LoVo (cell line): ENCODE data around the gene SCN9A.
A peak's percentile ranks its signal among the peaks of the same experiment; 100 is the strongest.
"Not testable (repeated sequence)": the region's sequence is repeated elsewhere in the genome, so short reads cannot be mapped to it uniquely, and the experiment has no call there.

Experiments used
- DNase-seq: peaks from one replicate; pipeline ENCODE4 v3.0.0-alpha.2; 2016; ENCODE audit warnings: low spot score

Gene SCN9A

DNA sequence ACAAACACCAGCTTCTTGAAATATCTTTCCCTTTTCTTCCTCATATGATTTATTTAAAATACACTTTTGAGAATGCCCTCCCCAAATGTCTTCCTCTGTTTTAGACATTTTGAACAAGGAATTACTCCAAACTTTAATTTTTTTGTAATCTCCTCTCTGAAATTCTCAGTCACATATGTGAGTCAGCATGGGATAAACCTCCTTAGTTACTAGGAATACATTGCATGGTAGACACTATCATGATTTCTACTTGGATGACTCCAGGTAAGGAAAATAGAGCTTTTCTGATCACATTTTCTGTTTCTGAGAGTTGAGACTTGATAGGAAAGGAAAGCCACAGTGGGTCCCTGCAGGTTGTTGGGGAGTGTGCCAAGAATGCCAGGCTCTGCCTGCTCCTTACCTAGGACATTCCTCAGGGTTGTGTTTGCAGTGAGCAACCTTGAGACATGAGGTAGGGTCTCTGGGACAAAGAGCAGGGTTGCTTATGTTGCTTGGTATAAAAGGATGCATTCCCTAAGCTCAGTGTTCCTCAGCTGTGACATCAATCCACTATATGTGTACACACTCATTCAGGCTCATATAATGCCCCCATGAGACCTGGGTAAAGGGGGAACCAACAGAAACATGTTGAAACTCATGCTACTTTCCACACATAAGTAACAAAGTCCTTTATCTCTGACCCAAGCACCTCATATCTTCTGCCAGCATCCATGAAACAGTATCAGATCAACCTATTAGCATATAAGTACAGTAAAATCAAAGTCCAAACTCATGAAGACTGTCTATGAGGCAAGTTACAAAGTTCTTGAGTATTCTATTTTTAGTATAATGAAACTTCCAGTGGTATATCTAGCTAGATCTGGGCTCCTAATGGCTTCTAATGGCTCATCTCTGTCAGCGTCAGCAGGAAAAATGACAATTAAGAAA is 135.1 kb downstream of the SCN9A start:
- no peak for DNase-seq

- no peak for DNase-seq
Measured at GRCh38 chr2:166239548-166239947, 136.2 kb downstream of the SCN9A start.

DNA sequence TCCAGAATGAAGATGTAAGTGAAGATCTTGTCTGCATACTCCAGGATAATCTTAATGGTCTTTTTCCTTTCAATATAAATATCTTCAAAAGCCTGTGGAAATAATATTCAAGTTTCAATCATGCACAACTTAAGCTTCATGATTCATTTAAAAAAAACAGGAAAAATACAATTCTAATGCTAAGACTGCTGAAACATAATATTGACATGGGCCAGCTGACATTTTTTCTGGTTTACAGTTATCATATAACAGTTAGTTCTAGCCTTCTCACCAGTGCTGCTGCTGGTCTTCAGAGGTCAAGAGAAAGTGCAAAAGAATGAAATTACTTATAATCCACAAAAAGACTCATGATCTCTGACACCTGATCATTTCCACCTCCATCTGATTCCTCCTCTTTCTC is 137.6 kb downstream of the SCN9A start:
- DNase-seq: no peak

DNA sequence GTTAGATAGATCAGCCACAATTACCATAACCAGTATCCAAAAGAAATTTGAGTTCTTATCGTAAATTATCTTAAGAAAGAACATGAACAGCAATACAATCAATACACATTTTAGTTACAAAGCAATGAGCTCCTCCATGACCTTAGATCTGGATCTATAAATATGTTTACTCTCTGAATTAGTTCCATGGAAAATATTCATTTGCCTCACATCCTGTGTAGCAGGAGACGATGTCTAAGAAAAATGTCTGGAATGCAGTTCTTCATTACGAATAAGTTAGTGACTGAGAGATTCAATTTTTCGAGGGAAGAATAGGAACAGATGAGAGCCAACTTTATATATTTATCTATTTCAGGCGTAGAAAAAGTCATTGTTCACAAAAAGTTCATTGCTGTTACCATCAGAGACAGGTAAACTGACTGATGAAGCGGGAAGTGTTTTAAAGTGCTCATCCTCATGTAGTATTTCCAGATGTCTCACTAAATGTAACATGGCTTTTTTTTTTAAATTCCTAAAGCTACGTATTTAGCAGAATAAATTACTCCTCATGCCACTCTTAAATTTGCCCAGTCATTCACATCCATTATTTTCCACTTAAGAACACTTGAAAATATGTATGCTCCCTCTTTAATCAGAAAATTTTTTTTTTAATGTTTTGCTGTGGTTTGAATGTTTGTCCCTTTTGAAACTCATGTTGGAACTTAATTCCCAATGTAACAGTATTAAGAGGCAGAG is 141.5 kb downstream of the SCN9A start:
- DNase-seq: no peak

DNA sequence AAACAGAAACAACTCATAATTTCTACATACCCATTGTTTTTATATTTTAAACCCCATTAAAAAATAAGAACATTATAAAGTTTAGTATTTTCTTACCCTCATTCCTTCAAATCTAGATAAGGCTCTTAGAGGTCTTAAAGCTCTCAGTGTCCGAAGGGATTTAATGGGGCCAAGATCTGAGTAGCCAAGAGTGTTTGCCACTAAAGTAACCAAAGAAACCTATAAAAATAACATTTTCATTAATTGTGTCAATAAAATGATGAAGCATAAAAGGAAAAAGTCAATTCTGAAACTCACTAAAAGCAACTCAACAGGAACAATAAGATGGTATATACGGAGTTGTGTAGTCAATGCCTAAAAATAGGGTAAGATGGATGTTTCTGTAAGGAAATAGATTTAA is 142.5 kb downstream of the SCN9A start:
- DNase-seq: no peak

GRCh38 chr2:166230724-166231070 is 145.0 kb downstream of the SCN9A start:
- no peak for DNase-seq

GRCh38 chr2:166230024-166230723 is 145.6 kb downstream of the SCN9A start:
- no peak for DNase-seq

DNA sequence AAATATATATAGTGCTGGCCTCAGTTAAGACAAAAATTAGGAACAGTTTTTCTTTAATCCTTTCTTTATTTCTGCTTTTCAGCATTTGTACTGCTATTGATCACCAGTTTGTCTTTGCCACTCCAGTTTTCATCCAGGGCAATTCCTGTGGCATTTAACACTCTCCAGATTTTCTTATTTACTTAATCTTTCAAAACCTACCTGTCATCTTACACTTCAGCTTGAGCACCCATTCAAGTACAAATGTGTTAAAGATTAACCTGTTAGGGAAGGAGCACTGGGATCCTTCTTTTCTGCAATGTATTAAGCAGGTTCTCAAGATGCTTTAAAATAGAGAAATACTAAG is 146.1 kb downstream of the SCN9A start:
- DNase-seq: peak; percentile 6

- DNase-seq: no peak
Measured at GRCh38 chr2:166224197-166224596, 151.5 kb downstream of the SCN9A start.

DNA sequence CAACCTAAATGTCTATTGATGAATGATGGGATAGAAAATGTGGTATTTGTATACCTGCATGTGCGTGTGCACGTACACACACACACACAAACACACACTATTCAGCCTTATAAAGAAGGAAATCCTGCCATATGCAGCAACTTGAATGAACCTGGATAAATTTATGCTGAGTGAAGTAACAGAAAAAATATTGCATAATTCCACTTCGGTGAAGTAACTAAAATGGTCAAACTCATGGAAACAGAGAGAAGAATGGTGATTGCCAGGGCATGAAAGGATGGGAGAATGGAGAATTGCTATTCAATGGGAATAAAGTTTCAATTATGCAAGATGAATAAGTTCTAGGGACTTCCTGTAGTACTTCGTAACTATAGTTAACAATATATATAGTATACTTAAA is 152.4 kb downstream of the SCN9A start:
- DNase-seq: no peak

DNA sequence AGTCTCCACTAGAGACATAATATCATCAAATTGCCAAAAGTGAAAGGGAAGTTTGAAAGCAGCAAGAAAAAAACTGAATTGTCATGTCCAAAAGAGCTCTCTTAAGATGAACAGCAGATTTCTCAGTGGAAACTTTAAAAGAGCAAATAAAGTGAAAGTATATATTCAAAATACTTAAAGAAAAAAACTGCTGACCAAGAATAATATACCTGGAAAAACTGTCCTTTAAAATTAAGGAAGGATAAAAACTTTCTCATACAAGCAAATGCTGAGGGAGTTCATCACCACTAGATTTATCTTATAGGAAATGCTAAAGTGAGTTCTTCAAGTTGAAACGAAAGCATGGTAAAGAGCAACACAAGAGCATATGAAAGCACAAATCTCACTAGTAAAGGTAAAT is 164.7 kb downstream of the SCN9A start:
- DNase-seq: no peak

DNA sequence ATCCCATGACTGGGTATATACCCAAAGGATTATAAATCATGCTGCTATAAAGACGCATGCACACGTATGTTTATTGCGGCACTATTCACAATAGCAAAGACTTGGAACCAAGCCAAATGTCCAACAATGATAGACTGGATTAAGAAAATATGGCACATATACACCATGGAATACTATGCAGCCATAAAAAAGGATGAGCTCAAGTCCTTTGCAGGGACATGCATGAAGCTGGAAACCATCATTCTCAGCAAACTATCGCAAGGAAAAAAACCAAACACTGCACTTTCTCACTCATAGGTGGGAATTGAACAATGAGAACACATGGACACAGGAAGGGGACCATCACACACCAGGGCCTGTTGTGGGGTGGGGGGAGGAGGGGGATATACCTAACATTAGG is 165.8 kb downstream of the SCN9A start:
- DNase-seq: not testable (repeated sequence)

GRCh38 chr2:166209367-166209766 is 166.4 kb downstream of the SCN9A start:
- not testable (repeated sequence) for DNase-seq

DNA sequence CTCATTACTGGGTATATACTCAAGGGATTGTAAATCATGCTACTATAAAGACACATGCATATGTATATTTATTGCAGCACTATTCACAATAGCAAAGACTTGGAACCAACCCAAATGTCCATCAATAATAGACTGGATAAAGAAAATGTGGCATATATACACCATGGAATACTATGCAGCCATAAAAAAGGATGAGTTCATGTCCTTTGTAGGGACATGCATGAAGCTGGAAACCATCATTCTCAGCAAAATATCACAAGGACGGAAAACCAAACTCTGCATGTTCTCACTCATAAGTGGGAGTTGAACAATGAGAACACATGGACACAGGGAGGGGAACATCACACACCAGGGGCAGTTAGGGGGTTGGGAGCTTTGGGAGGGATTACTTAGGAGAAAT is 169.6 kb downstream of the SCN9A start:
- not testable (repeated sequence) for DNase-seq

- DNase-seq: no peak
Measured at GRCh38 chr2:166202778-166203177, 173.0 kb downstream of the SCN9A start.

- DNase-seq: no peak
Measured at GRCh38 chr2:166197446-166197845, 178.3 kb downstream of the SCN9A start.

GRCh38 chr2:166193407-166193806 is 182.3 kb downstream of the SCN9A start:
- no peak for DNase-seq

DNA sequence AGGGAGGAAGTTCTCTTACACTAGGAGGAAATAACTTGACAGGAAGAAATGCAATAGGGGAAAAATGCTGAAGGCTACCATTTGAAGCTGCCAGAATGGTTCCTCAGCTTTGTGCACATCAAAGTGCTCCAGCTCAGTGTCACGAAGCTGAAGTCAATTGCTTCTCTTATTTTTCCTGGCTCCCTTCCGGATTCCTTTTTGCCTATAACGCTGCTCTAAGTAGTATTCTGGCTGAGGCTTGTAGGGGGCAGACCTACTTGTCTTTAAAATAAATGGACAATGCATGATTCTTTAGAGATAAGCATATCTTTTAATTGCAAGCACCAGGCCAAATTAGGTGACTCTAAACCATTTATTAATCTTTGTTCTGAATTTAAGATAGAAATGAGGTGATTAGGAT is 187.7 kb downstream of the SCN9A start:
- DNase-seq: no peak

DNA sequence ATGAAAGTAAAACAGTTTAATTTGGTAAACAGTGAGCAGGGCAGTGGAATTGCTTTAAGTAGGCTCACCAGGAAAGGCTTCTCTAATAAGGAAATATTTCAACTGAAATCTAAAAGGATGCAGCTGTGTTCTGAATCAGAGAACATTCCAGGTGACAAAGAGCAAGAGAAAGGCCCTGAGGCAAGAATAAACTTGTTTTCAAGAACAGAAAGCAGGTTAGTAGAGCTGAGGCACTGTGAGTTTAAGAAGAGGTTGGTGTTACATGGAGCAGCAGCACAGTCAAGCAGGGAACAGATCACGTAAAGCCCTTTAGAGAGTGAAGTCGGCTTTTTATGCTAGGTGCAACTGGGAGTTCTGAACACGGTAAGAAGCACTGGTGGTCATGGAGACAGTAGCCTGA is 191.0 kb downstream of the SCN9A start:
- no peak for DNase-seq

GRCh38 chr2:166181813-166182154 is 194.0 kb downstream of the SCN9A start:
- no peak for DNase-seq

DNA sequence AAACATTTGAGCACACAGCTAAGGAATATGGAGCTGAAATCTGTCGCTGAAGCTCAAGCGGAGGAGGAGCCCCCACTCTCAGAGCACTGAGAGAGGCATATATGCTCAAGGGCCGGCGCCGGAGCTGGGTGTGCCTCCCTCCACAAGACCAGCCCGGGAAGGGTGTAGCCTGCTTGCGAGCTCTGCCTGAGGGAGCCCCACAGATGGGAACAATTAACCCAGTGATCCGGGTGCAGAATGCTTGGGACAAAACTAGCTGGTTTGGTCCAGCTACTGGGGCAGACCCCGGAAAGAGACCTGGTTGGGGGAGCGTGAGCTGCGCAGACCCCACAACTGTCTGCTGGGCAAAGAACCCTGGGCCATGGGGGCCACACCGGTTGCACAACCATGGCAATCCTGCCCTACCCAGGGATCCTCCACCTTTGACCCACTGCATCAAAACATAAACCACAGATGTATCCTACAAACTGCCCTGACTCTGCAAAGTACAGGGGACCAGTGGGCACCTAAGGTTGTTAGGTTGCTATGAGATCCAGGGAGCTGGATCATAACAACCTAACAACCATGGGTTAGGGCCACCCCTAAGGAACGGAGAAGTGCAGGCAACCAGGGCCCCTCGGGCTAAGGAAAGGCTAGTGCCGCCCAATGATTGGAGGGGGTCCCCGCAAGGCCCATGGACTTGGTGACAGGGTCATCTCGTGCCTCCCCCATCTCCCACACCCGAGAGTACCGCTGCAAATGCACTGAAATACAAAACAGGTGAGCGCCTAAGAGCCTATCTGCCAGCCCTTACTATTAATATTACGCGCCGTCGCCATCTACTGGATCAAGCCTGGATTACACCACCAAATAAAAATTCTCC is 194.6 kb downstream of the SCN9A start:
- DNase-seq: peak; percentile 50

- DNase-seq: no peak
Measured at GRCh38 chr2:166179201-166179600, 196.5 kb downstream of the SCN9A start.
